GM23338 (cell line): ENCODE data around the gene SLC39A10. TPM values are rescaled to one million over a fixed set of nuclear protein-coding genes. Genes with fewer than 3 reads are reported as not detected.

Source experiments
- ATAC-seq: fragments of 200-7000 bp; cut with Tn5 transposase; 3 replicates; pipeline ENCODE4 v1.9.1; 2020
- DNase-seq: peaks from one replicate; pipeline ENCODE4 v3.0.0-alpha.2; 2015; ENCODE audit warnings: low spot score
- H2AFZ ChIP-seq: fragments of 200-600 bp; sonication (generic); 2 replicates; pipeline ENCODE4 v1.8.0; 2016; ENCODE audit warnings: antibody characterized with exemption, mild to moderate bottlenecking, moderate library complexity
- H3F3A ChIP-seq: fragments of 200-600 bp; sonication (generic); replicated peaks from 2 replicates; pipeline ENCODE4 v1.8.0; 2017; ENCODE audit warnings: antibody characterized with exemption, mixed run types, low read depth
- H3K27ac ChIP-seq: fragments of 200-600 bp; sonication (generic); 2 replicates; pipeline ENCODE4 v1.6.1; 2016; ENCODE audit warnings: low read depth
- H3K27me3 ChIP-seq: fragments of 200-600 bp; sonication (generic); 2 replicates; pipeline ENCODE4 v1.8.0; 2016; ENCODE audit warnings: mild to moderate bottlenecking, mixed run types, moderate library complexity; ENCODE audit not compliant: insufficient read depth
- H3K36me3 ChIP-seq: fragments of 200-600 bp; sonication (generic); 2 replicates; pipeline ENCODE4 v1.8.0; 2016; ENCODE audit warnings: mild to moderate bottlenecking; ENCODE audit not compliant: insufficient read depth
- H3K4me1 ChIP-seq: fragments of 200-600 bp; sonication (generic); 2 replicates; pipeline ENCODE4 v1.8.0; 2016; ENCODE audit warnings: mild to moderate bottlenecking, moderate library complexity; ENCODE audit not compliant: insufficient read depth
- H3K4me2 ChIP-seq: fragments of 200-600 bp; sonication (generic); 2 replicates; pipeline ENCODE4 v1.7.1; 2017; ENCODE audit warnings: mixed run types
- H3K4me3 ChIP-seq: fragments of 200-600 bp; sonication (generic); 2 replicates; pipeline ENCODE4 v1.6.1; 2016; ENCODE audit warnings: mixed run types
- H3K79me2 ChIP-seq: fragments of 200-600 bp; sonication (generic); replicated peaks from 2 replicates; pipeline ENCODE4 v1.8.0; 2017; ENCODE audit warnings: mild to moderate bottlenecking; ENCODE audit not compliant: insufficient read depth
- H3K9me2 ChIP-seq: fragments of 200-600 bp; sonication (generic); 2 replicates; pipeline ENCODE4 v1.8.0; 2017; ENCODE audit not compliant: insufficient read depth
- H4K20me1 ChIP-seq: fragments of 200-600 bp; sonication (generic); replicated peaks from 2 replicates; pipeline ENCODE4 v1.8.0; 2017; ENCODE audit warnings: mild to moderate bottlenecking; ENCODE audit not compliant: insufficient read depth
- H3K27ac Mint-ChIP-seq: 2 replicates; pipeline ENCODE4 v1.8.0; 2020; ENCODE audit warnings: inconsistent platforms, mild to moderate bottlenecking, moderate library complexity, mixed read lengths
- H3K27me3 Mint-ChIP-seq: 3 replicates; pipeline ENCODE4 v1.8.0; 2022; ENCODE audit warnings: low read depth, mild to moderate bottlenecking, moderate library complexity, mixed read lengths, inconsistent platforms; ENCODE audit not compliant: insufficient read depth, poor library complexity
- H3K36me3 Mint-ChIP-seq: 3 replicates; pipeline ENCODE4 v1.8.0; 2021; ENCODE audit warnings: low read depth, mild to moderate bottlenecking, inconsistent platforms, moderate library complexity, mixed read lengths
- H3K4me1 Mint-ChIP-seq: 3 replicates; pipeline ENCODE4 v1.8.0; 2020; ENCODE audit warnings: mild to moderate bottlenecking, inconsistent platforms, mixed read lengths
- H3K4me3 Mint-ChIP-seq: 3 replicates; pipeline ENCODE4 v1.8.0; 2021; ENCODE audit warnings: moderate library complexity, mild to moderate bottlenecking, inconsistent platforms, mixed read lengths
- H3K9me3 Mint-ChIP-seq: 3 replicates; pipeline ENCODE4 v1.8.0; 2020; ENCODE audit warnings: moderate library complexity, mild to moderate bottlenecking, inconsistent platforms, mixed read lengths
- CREB1 ChIP-seq: fragments of 250-450 bp; sonication (Bioruptor Pico); IDR thresholded peaks from 2 replicates; pipeline ENCODE4 v1.5.0; 2020; ENCODE audit warnings: low read depth, mild to moderate bottlenecking, moderate library complexity
- CTCF ChIP-seq, 2 experiments: fragments of 200-600 bp in 1 of 2; sonication (generic) in 1 of 2; conservative IDR thresholded peaks; 2 replicates each; pipeline versions ENCODE4 v1.5.1 to v1.6.1; 2016 to 2017; ENCODE audit warnings: antibody characterized with exemption in 2 of 2, low read depth in 2 of 2, mild to moderate bottlenecking in 2 of 2, moderate library complexity in 1 of 2
- ETS1 ChIP-seq: IDR thresholded peaks from 2 replicates; pipeline ENCODE4 v1.6.1; 2016; ENCODE audit warnings: antibody characterized with exemption
- EZH2 ChIP-seq: fragments of 200-600 bp; sonication (generic); IDR thresholded peaks from one replicate; pipeline ENCODE4 v1.8.0; 2017; ENCODE audit warnings: antibody characterized with exemption, mild to moderate bottlenecking, low read depth; ENCODE audit not compliant: unreplicated experiment
- EZH2phosphoT487 ChIP-seq: fragments of 200-600 bp; sonication (generic); IDR thresholded peaks from one replicate; pipeline ENCODE4 v1.8.1; 2018; ENCODE audit warnings: antibody characterized with exemption; ENCODE audit not compliant: unreplicated experiment
- JUNB ChIP-seq: IDR thresholded peaks from one replicate; pipeline ENCODE4 v1.6.1; 2016; ENCODE audit warnings: antibody characterized with exemption; ENCODE audit not compliant: unreplicated experiment
- NANOG ChIP-seq: IDR thresholded peaks from 2 replicates; pipeline ENCODE4 v1.6.1; 2016; ENCODE audit warnings: antibody characterized with exemption, borderline replicate concordance
- POLR2AphosphoS5 ChIP-seq: IDR thresholded peaks from 2 replicates; pipeline ENCODE4 v1.6.1; 2016; ENCODE audit warnings: antibody characterized with exemption, low read depth
- STAT1 ChIP-seq: IDR thresholded peaks from one replicate; pipeline ENCODE4 v1.6.1; 2016; ENCODE audit warnings: antibody characterized with exemption; ENCODE audit not compliant: unreplicated experiment
- ZNF114 ChIP-seq: fragments of 250-450 bp; sonication (Bioruptor Pico); IDR thresholded peaks from 2 replicates; pipeline ENCODE4 v1.5.0; 2020; ENCODE audit warnings: mild to moderate bottlenecking, moderate library complexity
- ZNF462 ChIP-seq: fragments of 250-450 bp; sonication (Bioruptor Pico); IDR thresholded peaks from 2 replicates; pipeline ENCODE4 v1.5.0; 2020; ENCODE audit warnings: mild to moderate bottlenecking, moderate library complexity
- polyA plus RNA-seq: library from polyadenylated mRNA; unstranded; fragments of >200 nt; fragmentation: Nextera tagmentation; extraction: Ambion mirVana; gene quantifications from 2 replicates; pipeline ENCODE4 v1.2.1, GENCODE V29; 2016
- total RNA-seq: library from RNA; depleted of rRNA; stranded (reverse); fragments of >200 nt; shearing (Covaris generic); gene quantifications from 2 replicates; pipeline ENCODE4 v1.2.3, GENCODE V29; 2014

Gene SLC39A10
- total and polyA plus RNA-seq, 2 experiments from 2014 or later: 261 to 356 TPM

- peaks cover 1% of the 10 kb centered on the region for H3K27me3 Mint-ChIP-seq
- ATAC-seq (no peak), DNase-seq (no peak)
- no peak overlapping the region for H3K27ac Mint-ChIP-seq
- Histone ChIP-seq H3K4me1 (peaks cover 30% of the 10 kb centered on the region), H3K27me3 (no peaks in the 10 kb centered on the region), H3K4me3 (no peak overlapping the region), H3K79me2 (peaks cover 48% of the 10 kb centered on the region), H3K9me2 (no peaks in the 10 kb centered on the region), H3F3A (no peaks in the 10 kb centered on the region; the same call in 1 of the 2 replicates), H3K4me2 (no peak overlapping the region), H3K27ac (no peak overlapping the region), H3K36me3 (no peaks in the 10 kb centered on the region), H2AFZ (no peak overlapping the region), H4K20me1 (no peaks in the 10 kb centered on the region)
- H3K4me3 Mint-ChIP-seq: no peak overlapping the region
- no peaks in the 10 kb centered on the region; the same call in 2 of the 3 replicates for H3K9me3 Mint-ChIP-seq
- peaks cover 20% of the 10 kb centered on the region for H3K4me1 Mint-ChIP-seq
- H3K36me3 Mint-ChIP-seq: peaks cover 10% of the 10 kb centered on the region
- TF ChIP-seq ETS1 (no peak), EZH2 (no peak), JUNB (no peak), STAT1 (no peak), POLR2AphosphoS5 (no peak)
Measured at GRCh38 chr2:195648787-195649186, 8.2 kb upstream of the SLC39A10 start.

- H3K27ac Mint-ChIP-seq: no peak overlapping the region
- peaks cover 1% of the 10 kb centered on the region for H3K27me3 Mint-ChIP-seq
- DNase-seq: no peak
- no peaks in the 10 kb centered on the region for H3K9me2 ChIP-seq
- no peaks in the 10 kb centered on the region for H3K27me3 ChIP-seq
- H3K36me3 ChIP-seq: no peaks in the 10 kb centered on the region
- peaks cover 30% of the 10 kb centered on the region for H3K4me1 ChIP-seq
- peaks cover 10% of the 10 kb centered on the region for H3K36me3 Mint-ChIP-seq
- peaks cover 20% of the 10 kb centered on the region for H3K4me1 Mint-ChIP-seq
- no peak overlapping the region for H3K4me3 ChIP-seq
- H2AFZ ChIP-seq: no peak overlapping the region
- ATAC-seq: no peak
- no peak overlapping the region for H3K4me3 Mint-ChIP-seq
- H3K79me2 ChIP-seq: peaks cover 46% of the 10 kb centered on the region
- H3K27ac ChIP-seq: peak overlapping the region; percentile 27; the same call in 1 of the 2 replicates
- H3F3A ChIP-seq: no peaks in the 10 kb centered on the region
- H4K20me1 ChIP-seq: no peaks in the 10 kb centered on the region
- H3K4me2 ChIP-seq: no peak overlapping the region
- H3K9me3 Mint-ChIP-seq: no peaks in the 10 kb centered on the region; the same call in 2 of the 3 replicates
- no peak for TF ChIP-seq ETS1
- no peak for TF ChIP-seq POLR2AphosphoS5
- no peak for TF ChIP-seq STAT1
- TF ChIP-seq NANOG: no peak
- TF ChIP-seq ZNF114 (CRISPR knock-in tag): no peak
- no peak for TF ChIP-seq EZH2phosphoT487
- no peak for TF ChIP-seq CREB1
- no peak for TF ChIP-seq EZH2
- no peak for TF ChIP-seq JUNB
- no peak for TF ChIP-seq ZNF462
- TF ChIP-seq CTCF (conservative IDR thresholded peaks at IDR 0.05; ENCODE audit: low read depth in 2 of 2): no peak
Measured at GRCh38 chr2:195649629-195650190, 7.3 kb upstream of the SLC39A10 start.
